ENCODE results near the gene MGAT4C. TPM values are rescaled to one million over a fixed set of nuclear protein-coding genes. Genes with fewer than 3 reads are reported as not detected.

Gene MGAT4C
- total RNA-seq, 2 donors from 2014 or later, result not detected

GRCh38 chr12:86193931-86194330 is 62.3 kb downstream of the MGAT4C start:
- Mint-ChIP-seq H3K9me3 (peaks cover 7% of the 10 kb centered on the region), H3K4me3 (no peak overlapping the region), H3K27ac (no peak overlapping the region), H3K27me3 (no peaks in the 10 kb centered on the region), H3K4me1 (no peaks in the 10 kb centered on the region), H3K36me3 (ENCODE audit: low read depth) (no peaks in the 10 kb centered on the region)
- no peak for ATAC-seq (replicated peaks)

- no peaks in the 10 kb centered on the region for H3K27me3 Mint-ChIP-seq
- no peak overlapping the region for H3K4me3 Mint-ChIP-seq
- ATAC-seq (replicated peaks), result no peak
- no peak overlapping the region for H3K27ac Mint-ChIP-seq
- peaks cover 5% of the 10 kb centered on the region for H3K9me3 Mint-ChIP-seq
- no peaks in the 10 kb centered on the region for H3K4me1 Mint-ChIP-seq
- no peaks in the 10 kb centered on the region for H3K36me3 Mint-ChIP-seq (ENCODE audit: low read depth)
These were observed 68.0 kb downstream of the MGAT4C start for GRCh38 chr12:86188226-86188625.

GRCh38 chr12:86186449-86186848 is 69.7 kb downstream of the MGAT4C start:
- Mint-ChIP-seq H3K27ac (no peak overlapping the region), H3K27me3 (no peaks in the 10 kb centered on the region), H3K4me3 (no peak overlapping the region), H3K4me1 (no peaks in the 10 kb centered on the region), H3K9me3 (peaks cover 10% of the 10 kb centered on the region), H3K36me3 (ENCODE audit: low read depth) (no peaks in the 10 kb centered on the region)
- no peak for ATAC-seq (replicated peaks)

- Mint-ChIP-seq H3K9me3 (peaks cover 9% of the 10 kb centered on the region), H3K4me1 (no peaks in the 10 kb centered on the region), H3K4me3 (no peak overlapping the region), H3K36me3 (ENCODE audit: low read depth) (no peaks in the 10 kb centered on the region), H3K27ac (no peak overlapping the region), H3K27me3 (no peaks in the 10 kb centered on the region)
- no peak for ATAC-seq (replicated peaks)
These were observed 76.3 kb downstream of the MGAT4C start for GRCh38 chr12:86179855-86180254.

GRCh38 chr12:86174188-86174587 is 82.0 kb downstream of the MGAT4C start:
- no peak overlapping the region for H3K27ac Mint-ChIP-seq
- no peaks in the 10 kb centered on the region for H3K27me3 Mint-ChIP-seq
- no peak overlapping the region for H3K4me3 Mint-ChIP-seq
- no peaks in the 10 kb centered on the region for H3K4me1 Mint-ChIP-seq
- H3K36me3 Mint-ChIP-seq (ENCODE audit: low read depth), result no peaks in the 10 kb centered on the region
- H3K9me3 Mint-ChIP-seq, result peaks cover 4% of the 10 kb centered on the region
- no peak for ATAC-seq (replicated peaks)

GRCh38 chr12:86172913-86173443 is 83.2 kb downstream of the MGAT4C start:
- Mint-ChIP-seq H3K27me3 (no peaks in the 10 kb centered on the region), H3K4me1 (no peaks in the 10 kb centered on the region), H3K36me3 (ENCODE audit: low read depth) (no peaks in the 10 kb centered on the region), H3K9me3 (peaks cover 4% of the 10 kb centered on the region), H3K4me3 (no peak overlapping the region), H3K27ac (no peak overlapping the region)
- ATAC-seq (replicated peaks), result no peak

- no peaks in the 10 kb centered on the region for H3K27me3 Mint-ChIP-seq
- H3K27ac Mint-ChIP-seq, result no peak overlapping the region
- H3K4me1 Mint-ChIP-seq, result no peaks in the 10 kb centered on the region
- H3K36me3 Mint-ChIP-seq (ENCODE audit: low read depth), result no peaks in the 10 kb centered on the region
- H3K4me3 Mint-ChIP-seq, result no peak overlapping the region
- no peak for ATAC-seq (replicated peaks)
- no peaks in the 10 kb centered on the region for H3K9me3 Mint-ChIP-seq
These were observed 86.1 kb downstream of the MGAT4C start for GRCh38 chr12:86170051-86170450.

- Mint-ChIP-seq H3K4me3 (no peak overlapping the region), H3K27me3 (no peaks in the 10 kb centered on the region), H3K4me1 (no peaks in the 10 kb centered on the region), H3K9me3 (peaks cover 15% of the 10 kb centered on the region), H3K36me3 (ENCODE audit: low read depth) (no peaks in the 10 kb centered on the region), H3K27ac (no peak overlapping the region)
- ATAC-seq (replicated peaks), result no peak
These were observed 97.2 kb downstream of the MGAT4C start for GRCh38 chr12:86158956-86159355.

GRCh38 chr12:86154620-86155019 is 101.6 kb downstream of the MGAT4C start:
- no peak overlapping the region for H3K27ac Mint-ChIP-seq
- no peaks in the 10 kb centered on the region for H3K4me1 Mint-ChIP-seq
- H3K9me3 Mint-ChIP-seq, result peaks cover 21% of the 10 kb centered on the region
- no peak for ATAC-seq (replicated peaks)
- no peaks in the 10 kb centered on the region for H3K36me3 Mint-ChIP-seq (ENCODE audit: low read depth)
- H3K4me3 Mint-ChIP-seq, result no peak overlapping the region
- H3K27me3 Mint-ChIP-seq, result no peaks in the 10 kb centered on the region

GRCh38 chr12:86148612-86149011 is 107.6 kb downstream of the MGAT4C start:
- Mint-ChIP-seq H3K4me1 (no peaks in the 10 kb centered on the region), H3K36me3 (ENCODE audit: low read depth) (no peaks in the 10 kb centered on the region), H3K27ac (no peak overlapping the region), H3K4me3 (no peak overlapping the region), H3K9me3 (peaks cover 10% of the 10 kb centered on the region), H3K27me3 (no peaks in the 10 kb centered on the region)
- ATAC-seq (replicated peaks), result no peak

- Mint-ChIP-seq H3K9me3 (peaks cover 8% of the 10 kb centered on the region), H3K27ac (no peak overlapping the region), H3K4me1 (no peaks in the 10 kb centered on the region), H3K4me3 (no peak overlapping the region), H3K36me3 (ENCODE audit: low read depth) (no peaks in the 10 kb centered on the region), H3K27me3 (no peaks in the 10 kb centered on the region)
- ATAC-seq (replicated peaks), result no peak
These were observed 108.1 kb downstream of the MGAT4C start for GRCh38 chr12:86148071-86148470.

- H3K4me1 Mint-ChIP-seq, result no peaks in the 10 kb centered on the region
- no peak for ATAC-seq (replicated peaks)
- no peaks in the 10 kb centered on the region for H3K27me3 Mint-ChIP-seq
- H3K9me3 Mint-ChIP-seq, result no peaks in the 10 kb centered on the region
- no peak overlapping the region for H3K27ac Mint-ChIP-seq
- no peaks in the 10 kb centered on the region for H3K36me3 Mint-ChIP-seq (ENCODE audit: low read depth)
- no peak overlapping the region for H3K4me3 Mint-ChIP-seq
These were observed 111.0 kb downstream of the MGAT4C start for GRCh38 chr12:86145156-86145555.

GRCh38 chr12:86143162-86143561 is 113.0 kb downstream of the MGAT4C start:
- ATAC-seq (replicated peaks), result no peak
- Mint-ChIP-seq H3K4me1 (no peaks in the 10 kb centered on the region), H3K27me3 (no peaks in the 10 kb centered on the region), H3K9me3 (peaks cover 5% of the 10 kb centered on the region), H3K27ac (no peak overlapping the region), H3K36me3 (ENCODE audit: low read depth) (no peaks in the 10 kb centered on the region), H3K4me3 (no peak overlapping the region)

GRCh38 chr12:86139671-86140070 is 116.5 kb downstream of the MGAT4C start:
- Mint-ChIP-seq H3K9me3 (peaks cover 22% of the 10 kb centered on the region), H3K27ac (no peak overlapping the region), H3K27me3 (no peaks in the 10 kb centered on the region), H3K4me3 (no peak overlapping the region), H3K36me3 (ENCODE audit: low read depth) (no peaks in the 10 kb centered on the region), H3K4me1 (no peaks in the 10 kb centered on the region)
- no peak for ATAC-seq (replicated peaks)

- no peak overlapping the region for H3K4me3 Mint-ChIP-seq
- no peak overlapping the region for H3K27ac Mint-ChIP-seq
- ATAC-seq (replicated peaks), result no peak
- H3K4me1 Mint-ChIP-seq, result no peaks in the 10 kb centered on the region
- H3K36me3 Mint-ChIP-seq (ENCODE audit: low read depth), result no peaks in the 10 kb centered on the region
- no peaks in the 10 kb centered on the region for H3K27me3 Mint-ChIP-seq
- H3K9me3 Mint-ChIP-seq, result peaks cover 22% of the 10 kb centered on the region
These were observed 117.4 kb downstream of the MGAT4C start for GRCh38 chr12:86138770-86139169.

- no peaks in the 10 kb centered on the region for H3K36me3 Mint-ChIP-seq (ENCODE audit: low read depth)
- H3K9me3 Mint-ChIP-seq, result peaks cover 22% of the 10 kb centered on the region
- no peak overlapping the region for H3K4me3 Mint-ChIP-seq
- ATAC-seq (replicated peaks), result no peak
- no peaks in the 10 kb centered on the region for H3K27me3 Mint-ChIP-seq
- H3K27ac Mint-ChIP-seq, result no peak overlapping the region
- H3K4me1 Mint-ChIP-seq, result no peaks in the 10 kb centered on the region
These were observed 118.3 kb downstream of the MGAT4C start for GRCh38 chr12:86137936-86138335.
